ENCODE results near the gene ADAT3. TPM values are rescaled to one million over a fixed set of nuclear protein-coding genes. Genes with fewer than 3 reads are reported as not detected.

The ADAT3 gene
- total RNA-seq, 1 donor from 2014 or later: 5.7 TPM

GRCh38 chr19:1921825-1922224, 16.6 kb downstream of the ADAT3 start:
- Mint-ChIP-seq H3K4me1 (ENCODE audit: low read depth, unreplicated experiment) (no peaks in the 10 kb centered on the region), H3K27ac (ENCODE audit: unreplicated experiment) (no peak overlapping the region), H3K27me3 (ENCODE audit: low read depth, unreplicated experiment) (no peaks in the 10 kb centered on the region), H3K9me3 (ENCODE audit: unreplicated experiment) (no peaks in the 10 kb centered on the region), H3K4me3 (ENCODE audit: unreplicated experiment) (no peak overlapping the region), H3K36me3 (ENCODE audit: low read depth, unreplicated experiment) (peaks cover 2% of the 10 kb centered on the region)
- H3K9ac ChIP-seq (ENCODE audit: low read length): no peak overlapping the region
- peaks cover 3% of the 10 kb centered on the region for H3K36me3 ChIP-seq (ENCODE audit: insufficient read depth, low read length)
- no peaks in the 10 kb centered on the region for H3K27me3 ChIP-seq (ENCODE audit: insufficient read depth, low read length)
- no peak overlapping the region for H3K27ac ChIP-seq (ENCODE audit: low read depth, low read length)
- peaks cover 4% of the 10 kb centered on the region for H4K20me1 ChIP-seq (ENCODE audit: insufficient read depth, low read length)
- no peak overlapping the region for H3K4me3 ChIP-seq (ENCODE audit: insufficient read depth, low read depth, low read length)
- no peaks in the 10 kb centered on the region for H3K79me2 ChIP-seq (ENCODE audit: insufficient read depth, low read length)
- no peak overlapping the region for H3K4me2 ChIP-seq (ENCODE audit: low read length)
- TF ChIP-seq CTCF (IDR thresholded peaks at IDR 0.05; ENCODE audit: insufficient read depth, low read depth, low read length) (no peak), EZH2 (IDR thresholded peaks at IDR 0.05; ENCODE audit: insufficient read depth, low read length) (no peak)
- FAIRE-seq (no peak), DNase-seq (ENCODE audit: low read depth) (no peak)
- no peaks in the 10 kb centered on the region for H3K9me3 ChIP-seq (ENCODE audit: insufficient read depth, low read depth, low read length)
- H2AFZ ChIP-seq (ENCODE audit: low read depth, low read length): no peak overlapping the region
- H3K4me1 ChIP-seq (ENCODE audit: insufficient read depth, low read length): no peaks in the 10 kb centered on the region

DNA sequence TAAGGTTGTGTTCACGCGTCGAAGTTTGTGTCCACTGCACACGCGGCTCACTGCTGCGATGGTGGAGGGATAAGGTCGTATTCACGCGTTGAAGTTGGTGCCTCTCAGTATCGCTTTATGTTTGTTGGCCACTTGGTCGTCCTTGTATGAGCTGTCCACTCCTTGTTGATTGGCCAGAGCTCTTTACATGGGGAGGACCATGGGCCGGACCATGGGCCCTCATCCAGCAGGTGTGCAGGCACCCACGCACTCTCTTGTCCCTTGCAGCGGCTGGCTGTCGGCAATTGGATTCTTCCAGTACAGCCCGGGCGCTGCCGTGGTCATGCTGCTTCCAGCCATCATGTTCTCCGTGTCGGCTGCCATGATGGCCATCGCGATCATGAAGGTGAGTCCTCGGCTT, 17.6 kb downstream of the ADAT3 start:
- H4K20me1 ChIP-seq (ENCODE audit: insufficient read depth, low read length): peaks cover 4% of the 10 kb centered on the region
- no peak overlapping the region for H3K27ac ChIP-seq (ENCODE audit: low read depth, low read length)
- Mint-ChIP-seq H3K4me1 (ENCODE audit: low read depth, unreplicated experiment) (no peaks in the 10 kb centered on the region), H3K27ac (ENCODE audit: unreplicated experiment) (no peak overlapping the region), H3K27me3 (ENCODE audit: low read depth, unreplicated experiment) (peaks cover under 1% of the 10 kb centered on the region), H3K36me3 (ENCODE audit: low read depth, unreplicated experiment) (peaks cover 2% of the 10 kb centered on the region), H3K9me3 (ENCODE audit: unreplicated experiment) (no peaks in the 10 kb centered on the region), H3K4me3 (ENCODE audit: unreplicated experiment) (no peak overlapping the region)
- no peak overlapping the region for H3K4me2 ChIP-seq (ENCODE audit: low read length)
- H3K4me3 ChIP-seq (ENCODE audit: insufficient read depth, low read depth, low read length): no peak overlapping the region
- no peak overlapping the region for H3K9ac ChIP-seq (ENCODE audit: low read length)
- no peaks in the 10 kb centered on the region for H3K9me3 ChIP-seq (ENCODE audit: insufficient read depth, low read depth, low read length)
- FAIRE-seq (no peak), DNase-seq (ENCODE audit: low read depth) (no peak)
- no peaks in the 10 kb centered on the region for H3K27me3 ChIP-seq (ENCODE audit: insufficient read depth, low read length)
- peaks cover 3% of the 10 kb centered on the region for H3K36me3 ChIP-seq (ENCODE audit: insufficient read depth, low read length)
- H3K79me2 ChIP-seq (ENCODE audit: insufficient read depth, low read length): no peaks in the 10 kb centered on the region
- TF ChIP-seq CTCF (IDR thresholded peaks at IDR 0.05; ENCODE audit: insufficient read depth, low read depth, low read length) (no peak), EZH2 (IDR thresholded peaks at IDR 0.05; ENCODE audit: insufficient read depth, low read length) (no peak)
- no peaks in the 10 kb centered on the region for H3K4me1 ChIP-seq (ENCODE audit: insufficient read depth, low read length)
- H2AFZ ChIP-seq (ENCODE audit: low read depth, low read length): no peak overlapping the region

DNA sequence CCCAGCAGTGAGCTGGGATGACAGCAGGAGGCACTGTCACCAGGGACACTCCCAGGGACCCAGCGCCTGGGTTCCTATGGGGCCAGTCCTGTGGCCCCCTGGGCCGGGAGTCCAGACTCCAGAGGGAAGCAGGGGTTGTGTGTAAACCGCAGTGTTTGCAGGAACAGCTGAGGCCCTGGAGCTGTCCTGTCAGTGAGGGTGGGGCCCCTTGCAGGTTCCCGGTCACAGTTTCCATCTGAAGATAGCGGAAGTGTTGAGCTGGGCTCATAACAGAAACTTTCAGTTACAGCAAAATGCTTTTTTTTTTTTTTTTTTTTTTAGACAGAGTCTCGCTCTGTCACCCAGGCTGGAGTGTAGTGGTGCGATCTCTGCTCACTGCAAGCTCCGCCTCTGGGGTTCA, 18.1 kb downstream of the ADAT3 start:
- peaks cover 3% of the 10 kb centered on the region for H3K36me3 ChIP-seq (ENCODE audit: insufficient read depth, low read length)
- no peaks in the 10 kb centered on the region for H3K9me3 ChIP-seq (ENCODE audit: insufficient read depth, low read depth, low read length)
- no peaks in the 10 kb centered on the region for H3K79me2 ChIP-seq (ENCODE audit: insufficient read depth, low read length)
- H3K36me3 Mint-ChIP-seq (ENCODE audit: low read depth, unreplicated experiment): peaks cover 2% of the 10 kb centered on the region
- no peak overlapping the region for H3K4me3 Mint-ChIP-seq (ENCODE audit: unreplicated experiment)
- H3K27ac ChIP-seq (ENCODE audit: low read depth, low read length): no peak overlapping the region
- no peaks in the 10 kb centered on the region for H3K27me3 ChIP-seq (ENCODE audit: insufficient read depth, low read length)
- DNase-seq (ENCODE audit: low read depth) (no peak), FAIRE-seq (no peak)
- H3K9ac ChIP-seq (ENCODE audit: low read length): no peak overlapping the region
- H3K4me1 ChIP-seq (ENCODE audit: insufficient read depth, low read length): no peaks in the 10 kb centered on the region
- H3K9me3 Mint-ChIP-seq (ENCODE audit: unreplicated experiment): no peaks in the 10 kb centered on the region
- no peaks in the 10 kb centered on the region for H3K4me1 Mint-ChIP-seq (ENCODE audit: low read depth, unreplicated experiment)
- peaks cover 4% of the 10 kb centered on the region for H4K20me1 ChIP-seq (ENCODE audit: insufficient read depth, low read length)
- no peak overlapping the region for H2AFZ ChIP-seq (ENCODE audit: low read depth, low read length)
- TF ChIP-seq EZH2 (IDR thresholded peaks at IDR 0.05; ENCODE audit: insufficient read depth, low read length) (no peak), CTCF (IDR thresholded peaks at IDR 0.05; ENCODE audit: insufficient read depth, low read depth, low read length) (no peak)
- no peak overlapping the region for H3K4me3 ChIP-seq (ENCODE audit: insufficient read depth, low read depth, low read length)
- peaks cover 2% of the 10 kb centered on the region for H3K27me3 Mint-ChIP-seq (ENCODE audit: low read depth, unreplicated experiment)
- no peak overlapping the region for H3K4me2 ChIP-seq (ENCODE audit: low read length)
- no peak overlapping the region for H3K27ac Mint-ChIP-seq (ENCODE audit: unreplicated experiment)
